Stimulated activated CD8-positive, alpha-beta memory T cell treated with anti-CD3 and anti-CD28 coated beads, Interleukin-2, amount 100 ng/mL, for 1 hour (primary cell): ENCODE measurements around the gene ZNF516.

Experiments used
- DNase-seq, 2 donors: peaks; one replicate each; pipeline ENCODE4 v3.0.0-alpha.2; 2020; ENCODE audit warnings: low read depth in 2 of 2

The ZNF516 gene

DNA sequence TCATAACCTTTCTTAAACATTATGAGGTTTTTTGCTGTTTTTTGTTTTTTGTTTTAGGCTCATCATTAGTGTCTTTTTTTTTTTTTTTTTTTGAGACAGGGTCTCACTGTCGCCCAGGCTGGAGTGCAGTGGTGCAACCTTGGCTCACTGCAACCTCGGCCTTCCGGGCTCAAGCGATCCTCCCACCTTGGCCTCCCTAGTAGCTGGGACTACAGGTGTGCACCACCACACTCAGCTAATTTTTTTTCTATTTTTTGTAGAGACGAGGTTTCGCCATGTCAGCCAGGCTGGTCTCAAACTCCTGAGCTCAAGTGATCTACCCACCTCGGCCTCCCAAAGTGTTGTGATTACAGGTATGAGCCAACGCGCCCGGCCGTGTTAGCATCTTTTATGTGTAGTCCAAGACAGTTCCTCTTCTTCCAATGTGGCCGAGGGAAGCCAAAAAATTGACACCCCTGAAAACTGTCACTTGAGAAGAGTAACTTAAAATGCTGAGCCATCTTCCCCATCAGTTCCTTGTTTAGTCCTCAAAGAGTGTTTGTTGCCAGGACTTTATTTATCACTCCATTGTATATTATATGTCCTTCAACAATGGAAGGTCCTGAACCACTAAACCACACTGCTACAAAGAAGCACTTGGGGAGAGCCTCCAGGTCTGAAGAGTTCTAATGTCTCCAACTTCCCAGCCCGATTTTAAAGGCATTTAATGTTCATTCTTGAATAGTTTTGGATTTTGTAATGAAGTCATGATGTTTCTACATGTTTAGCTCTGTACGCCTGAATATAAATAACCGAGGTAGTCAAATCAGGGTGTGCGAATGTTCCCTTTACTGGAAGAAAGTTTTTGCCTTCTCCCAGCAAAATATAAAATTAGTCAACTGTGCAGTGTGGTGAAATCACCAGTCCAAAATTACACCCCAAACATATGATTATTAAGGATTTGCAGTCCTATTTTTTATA lies 26.4 kb downstream of the ZNF516 start:
- DNase-seq = no peak

DNA sequence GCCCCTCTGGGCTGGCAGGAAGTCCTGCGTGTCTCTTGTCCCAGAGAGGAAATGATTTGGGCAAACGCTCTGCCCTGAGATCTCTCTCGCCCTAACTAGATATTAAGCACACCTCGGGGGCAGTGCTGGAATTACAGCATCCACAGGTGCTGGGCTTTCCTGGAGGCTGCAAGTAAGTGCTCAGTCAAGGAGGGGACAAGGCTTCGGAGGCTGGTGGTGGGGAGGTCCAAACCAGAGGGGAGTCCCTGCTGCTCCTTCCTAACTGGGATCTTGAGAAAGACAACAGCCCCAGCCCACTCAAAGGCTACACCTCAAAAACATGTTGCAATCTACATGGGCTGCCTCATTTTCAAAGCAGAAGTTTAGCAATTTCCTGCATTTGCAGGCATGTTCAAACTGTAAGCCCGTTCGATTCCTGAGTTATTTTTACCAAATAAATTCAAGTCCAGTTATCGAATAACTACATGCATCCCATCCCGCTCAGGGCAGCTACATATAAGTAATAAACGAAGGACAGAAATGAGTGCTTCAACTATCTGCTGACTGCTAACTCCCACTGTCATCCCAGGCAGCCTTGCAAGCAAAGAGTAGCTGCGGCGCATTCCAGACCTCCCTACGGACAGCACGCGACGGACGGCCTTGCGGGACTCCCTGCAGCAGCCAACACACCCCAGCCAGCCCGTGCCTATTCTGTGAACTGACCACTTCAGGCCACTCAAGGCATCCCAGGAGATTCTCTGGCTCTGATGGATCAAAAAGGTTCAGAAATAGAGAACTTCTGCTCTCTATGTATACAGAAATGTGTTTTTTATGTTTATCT lies 27.5 kb downstream of the ZNF516 start:
- DNase-seq = no peak

DNA sequence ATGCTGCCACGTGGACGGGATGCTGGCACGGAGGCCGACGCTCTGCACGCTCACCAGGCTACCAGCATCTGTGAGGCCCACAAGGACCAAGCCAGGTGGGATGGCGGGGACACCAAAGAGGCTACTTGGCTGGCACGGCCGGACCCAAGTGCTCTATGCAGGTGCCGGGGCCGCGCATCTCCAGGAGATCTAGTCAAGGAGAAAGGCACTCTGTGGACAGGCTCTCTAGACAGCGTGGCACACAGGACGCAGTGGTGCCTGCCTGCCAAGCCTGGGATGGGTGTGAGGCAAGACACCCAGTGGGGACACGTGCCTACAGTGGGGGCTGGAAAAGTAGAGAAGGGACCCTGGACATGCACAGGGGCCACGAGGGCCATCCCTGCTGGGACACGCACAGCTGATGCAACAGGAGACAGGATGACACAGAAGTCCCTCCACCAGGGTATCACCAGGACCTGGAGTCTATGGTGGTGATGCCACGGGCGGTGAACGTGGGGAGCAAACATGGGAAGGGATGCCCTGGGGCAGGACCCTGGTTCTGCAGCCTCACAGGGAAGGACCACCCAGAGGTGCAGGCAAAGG lies 28.5 kb downstream of the ZNF516 start:
- DNase-seq = no peak

DNA sequence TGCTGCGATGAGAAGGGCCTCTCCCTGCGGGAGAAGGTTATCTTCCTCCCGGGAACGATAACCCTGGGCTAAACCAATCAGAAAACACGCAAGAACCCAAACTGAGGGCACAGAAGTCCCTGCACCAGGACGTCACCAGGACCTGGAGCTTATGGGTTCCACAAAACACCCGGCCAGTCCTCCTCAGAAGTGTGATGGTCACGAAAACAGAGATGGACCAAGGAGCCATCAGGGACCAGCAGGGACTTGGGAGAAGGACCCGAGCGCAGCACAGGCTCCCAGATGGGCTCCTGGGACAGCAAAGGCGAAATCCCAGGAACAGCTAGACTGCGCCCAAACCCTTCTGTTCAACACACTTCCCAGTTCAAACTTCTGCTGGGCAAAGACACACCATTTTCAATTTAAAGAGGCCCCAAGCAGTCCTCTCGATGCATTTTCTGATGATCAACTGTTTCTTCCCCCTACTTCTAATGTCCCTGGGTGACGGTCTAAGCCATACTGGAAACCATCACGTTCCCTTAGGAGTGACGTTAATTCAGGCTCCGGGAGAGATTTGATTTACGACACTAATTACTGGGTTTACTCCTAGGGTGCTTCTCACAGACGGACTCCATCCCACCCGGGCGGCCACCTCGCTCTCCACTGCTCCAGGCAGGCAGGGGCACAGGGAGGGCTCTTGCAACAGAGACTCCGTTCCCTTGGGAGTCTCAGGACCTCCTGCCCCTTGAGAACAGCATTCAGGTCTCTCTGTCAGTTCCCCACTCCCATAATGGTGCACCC lies 29.2 kb downstream of the ZNF516 start:
- no peak for DNase-seq

DNA sequence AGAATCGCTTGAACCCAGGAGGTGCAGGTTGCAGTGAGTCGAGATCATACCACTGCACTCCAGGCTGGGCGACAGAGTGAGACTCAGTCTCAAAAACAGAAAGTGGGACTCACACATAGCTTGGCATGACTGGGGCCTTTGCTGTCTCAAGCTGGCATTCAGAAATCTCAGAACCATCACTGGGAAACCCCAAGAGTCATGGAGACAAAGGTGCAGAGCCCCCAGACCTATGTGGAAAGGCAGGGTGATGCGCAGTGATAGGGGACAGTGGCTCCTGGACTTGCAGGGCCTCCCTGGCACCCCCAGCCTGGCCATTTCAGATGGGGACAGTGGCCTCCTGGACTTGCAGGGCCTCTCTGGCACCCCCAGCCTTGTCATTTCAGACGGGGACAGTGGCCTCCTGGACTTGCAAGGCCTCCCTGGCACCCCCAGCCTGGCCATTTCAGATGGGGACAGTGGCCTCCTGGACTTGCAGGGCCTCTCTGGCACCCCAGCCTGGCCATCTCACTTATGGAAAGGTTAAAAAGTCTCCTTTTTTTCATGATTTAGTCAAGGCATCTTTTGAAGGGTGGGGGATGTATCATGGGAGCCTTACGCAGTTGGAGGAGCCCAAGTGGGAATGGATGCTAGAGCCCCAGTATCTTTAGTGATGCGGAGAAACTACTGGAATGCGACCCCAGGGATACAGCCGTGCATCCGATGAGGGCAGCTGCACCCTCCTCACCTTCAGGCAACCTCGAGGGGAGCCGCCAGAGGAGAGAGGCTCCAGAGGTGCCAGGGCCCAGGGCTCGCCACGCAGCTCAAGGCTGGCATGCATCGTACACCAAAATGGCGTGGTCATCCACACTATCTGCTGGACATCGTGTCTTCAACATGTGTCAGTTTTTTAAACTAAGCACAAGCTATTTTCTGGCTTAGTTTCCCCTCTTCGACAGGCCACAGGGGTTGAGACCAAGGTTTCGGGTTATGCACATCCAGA lies 30.5 kb downstream of the ZNF516 start:
- no peak for DNase-seq

DNA sequence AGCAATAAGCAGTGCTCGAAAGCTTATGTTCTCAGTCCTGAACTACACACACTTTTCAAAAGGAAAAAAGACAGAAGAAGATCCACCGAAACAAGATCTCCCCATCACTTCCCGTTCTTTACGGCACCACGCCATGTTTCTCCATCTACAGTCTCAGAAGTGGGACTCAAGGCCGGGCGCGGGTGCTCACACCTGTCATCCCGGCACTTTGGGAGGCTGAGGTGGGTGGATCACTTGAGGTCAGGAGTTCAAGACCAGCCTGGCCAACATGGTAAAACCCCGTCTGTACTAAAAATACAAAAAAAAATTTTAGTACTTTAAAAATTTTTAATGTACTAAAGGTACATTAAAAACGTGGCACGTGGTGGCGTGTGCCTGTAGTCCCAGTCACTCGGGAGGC lies 31.2 kb downstream of the ZNF516 start:
- no peak for DNase-seq

DNA sequence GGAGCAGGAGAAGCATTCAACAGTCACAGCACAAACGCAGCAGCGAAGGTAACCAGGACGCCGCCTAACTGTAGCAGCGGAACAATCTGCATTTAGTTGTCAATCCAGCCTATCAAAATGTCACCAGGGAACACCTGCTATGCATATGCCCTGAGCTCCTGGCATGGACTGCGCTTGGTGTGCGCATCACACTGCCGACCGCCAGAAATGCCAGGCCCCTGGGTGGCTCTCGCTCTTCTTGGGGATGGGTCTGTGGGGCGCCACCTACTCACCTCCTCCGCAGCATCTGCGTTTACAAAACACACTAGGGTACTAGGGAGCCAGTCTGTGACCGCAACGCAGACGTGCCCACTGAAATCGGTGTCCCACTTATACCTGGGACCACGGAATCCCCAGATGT lies 31.7 kb downstream of the ZNF516 start:
- no peak for DNase-seq

DNA sequence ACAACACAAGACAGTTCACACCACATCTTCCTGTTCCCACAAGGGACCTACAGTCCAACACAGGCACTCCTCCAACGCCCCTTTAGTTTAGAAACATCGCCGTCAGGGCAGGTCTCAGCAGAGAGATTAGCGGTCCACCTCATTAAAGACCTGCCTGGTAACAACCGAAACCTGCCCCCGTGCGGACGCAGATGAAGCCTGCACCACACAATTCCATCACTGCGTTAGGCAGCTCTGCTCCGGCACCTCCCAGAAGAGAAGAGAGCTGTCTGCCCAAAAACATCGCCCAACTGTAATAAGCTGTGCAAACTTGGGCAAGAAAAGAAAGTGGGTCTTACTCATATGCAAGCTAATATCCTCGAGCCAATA lies 32.7 kb downstream of the ZNF516 start:
- no peak for DNase-seq

DNA sequence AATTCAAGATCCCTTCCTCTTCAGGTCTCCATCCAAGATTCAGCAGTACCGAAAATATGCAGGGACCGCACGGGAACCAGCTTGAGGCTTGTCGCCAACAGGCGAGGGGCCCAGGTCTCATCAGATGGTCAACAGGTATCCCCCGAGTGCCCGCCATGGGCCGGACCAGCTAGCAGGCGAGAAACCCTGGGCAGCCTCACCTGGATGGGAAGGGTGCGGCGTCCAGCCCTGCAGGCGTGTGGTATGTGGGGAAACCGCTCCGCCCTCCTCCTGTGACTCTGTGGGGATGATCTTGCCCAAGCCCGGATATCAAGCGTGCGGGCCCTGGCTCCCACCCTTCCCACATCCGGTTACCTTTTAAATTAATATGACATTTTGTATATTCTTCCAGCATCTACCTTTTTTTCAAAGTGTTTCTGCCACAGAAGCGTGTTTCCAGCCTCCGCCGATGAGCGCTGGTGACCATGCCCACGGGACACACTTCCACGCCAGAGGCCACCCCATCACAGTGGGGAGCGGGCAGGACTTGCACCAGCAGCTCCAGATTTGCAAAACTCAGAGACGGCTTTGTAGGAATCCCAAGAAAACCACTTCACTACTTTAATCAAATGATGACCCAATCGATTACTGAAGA lies 33.2 kb downstream of the ZNF516 start:
- no peak for DNase-seq

DNA sequence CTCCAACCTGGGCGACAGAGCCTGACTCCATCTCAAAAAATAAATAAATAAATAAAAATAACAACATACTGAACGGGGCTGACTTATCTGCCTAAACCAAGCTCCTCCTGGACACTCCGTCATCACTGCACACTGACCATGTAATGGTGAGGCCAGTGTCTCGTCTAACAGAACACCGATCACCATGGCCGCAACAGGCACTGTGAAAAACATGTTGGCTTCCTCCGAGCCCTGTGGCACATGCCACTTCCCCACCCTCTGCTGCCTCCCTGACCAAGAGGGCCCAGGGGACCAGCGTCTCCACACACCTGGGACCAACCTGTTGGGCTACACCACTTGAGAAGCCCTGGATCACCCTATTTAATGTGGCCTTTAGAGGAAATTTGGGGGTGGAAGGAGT lies 33.9 kb downstream of the ZNF516 start:
- no peak for DNase-seq

DNA sequence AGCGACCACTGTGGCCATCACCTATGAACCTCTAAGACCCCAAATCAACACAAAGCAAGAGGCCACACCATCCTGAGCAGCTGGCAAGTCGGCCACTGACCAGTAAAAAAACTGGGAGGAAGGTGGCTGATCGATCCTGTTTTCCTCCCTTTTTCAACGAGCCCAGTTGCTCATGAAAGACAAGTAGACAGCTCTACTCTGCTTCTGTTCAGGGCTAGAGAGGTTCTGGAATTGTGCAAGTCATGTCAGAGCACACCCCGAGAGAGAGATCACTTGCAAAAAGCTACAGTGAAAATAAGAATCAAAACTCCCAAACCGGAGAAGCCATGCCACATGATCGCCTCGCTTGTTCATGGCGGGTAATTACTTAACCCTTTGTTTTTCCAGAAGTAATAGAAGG lies 34.6 kb downstream of the ZNF516 start:
- no peak for DNase-seq

DNA sequence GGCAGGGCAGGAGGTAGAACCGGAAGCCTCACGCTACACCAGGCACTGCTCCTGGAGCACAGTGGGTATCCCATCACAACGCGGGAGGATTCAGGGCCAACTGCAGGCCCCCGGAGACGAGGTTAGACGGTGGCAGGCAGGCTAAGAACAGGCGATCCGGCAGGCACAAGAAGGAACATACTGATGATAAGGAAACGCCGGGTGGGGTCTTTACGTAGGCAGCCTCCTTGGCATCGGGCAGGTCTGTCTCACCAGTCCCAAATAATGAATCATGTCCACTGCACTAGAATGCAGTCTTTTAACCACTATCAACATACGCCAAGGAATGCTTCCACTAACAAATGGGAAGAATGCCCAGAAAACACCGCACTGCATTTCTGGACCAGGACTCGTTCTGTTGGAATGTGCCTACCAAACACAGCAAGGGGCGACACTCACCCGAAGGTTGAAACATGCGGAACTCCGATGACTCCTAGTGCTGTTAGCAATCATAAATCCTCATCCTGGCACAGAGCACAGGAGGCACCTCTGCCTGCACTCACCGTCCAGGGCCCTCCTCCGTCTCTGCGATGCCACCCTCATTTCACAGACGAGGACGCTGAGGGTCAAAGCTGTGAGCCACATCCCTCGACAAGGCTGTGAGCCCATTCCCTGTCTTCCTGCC lies 35.2 kb downstream of the ZNF516 start:
- no peak for DNase-seq

DNA sequence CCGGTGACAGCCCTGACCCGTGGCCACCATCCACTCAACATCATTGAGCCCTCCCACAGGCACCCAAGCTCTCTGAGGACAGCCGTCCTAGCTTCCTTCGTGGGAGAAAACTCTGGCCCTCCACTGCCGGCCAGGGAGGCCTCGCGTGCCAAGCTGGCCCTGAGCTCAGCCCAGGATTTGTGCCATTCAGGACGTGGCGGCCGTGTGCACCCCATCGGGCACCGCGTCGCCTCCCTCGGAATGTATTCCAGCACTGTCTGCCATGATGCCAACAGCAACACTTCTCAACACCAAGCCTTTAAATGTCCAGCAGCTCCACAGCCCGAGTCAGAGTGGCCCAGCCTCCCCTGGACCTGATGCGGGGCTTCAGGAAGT lies 35.7 kb downstream of the ZNF516 start:
- DNase-seq = no peak

DNA sequence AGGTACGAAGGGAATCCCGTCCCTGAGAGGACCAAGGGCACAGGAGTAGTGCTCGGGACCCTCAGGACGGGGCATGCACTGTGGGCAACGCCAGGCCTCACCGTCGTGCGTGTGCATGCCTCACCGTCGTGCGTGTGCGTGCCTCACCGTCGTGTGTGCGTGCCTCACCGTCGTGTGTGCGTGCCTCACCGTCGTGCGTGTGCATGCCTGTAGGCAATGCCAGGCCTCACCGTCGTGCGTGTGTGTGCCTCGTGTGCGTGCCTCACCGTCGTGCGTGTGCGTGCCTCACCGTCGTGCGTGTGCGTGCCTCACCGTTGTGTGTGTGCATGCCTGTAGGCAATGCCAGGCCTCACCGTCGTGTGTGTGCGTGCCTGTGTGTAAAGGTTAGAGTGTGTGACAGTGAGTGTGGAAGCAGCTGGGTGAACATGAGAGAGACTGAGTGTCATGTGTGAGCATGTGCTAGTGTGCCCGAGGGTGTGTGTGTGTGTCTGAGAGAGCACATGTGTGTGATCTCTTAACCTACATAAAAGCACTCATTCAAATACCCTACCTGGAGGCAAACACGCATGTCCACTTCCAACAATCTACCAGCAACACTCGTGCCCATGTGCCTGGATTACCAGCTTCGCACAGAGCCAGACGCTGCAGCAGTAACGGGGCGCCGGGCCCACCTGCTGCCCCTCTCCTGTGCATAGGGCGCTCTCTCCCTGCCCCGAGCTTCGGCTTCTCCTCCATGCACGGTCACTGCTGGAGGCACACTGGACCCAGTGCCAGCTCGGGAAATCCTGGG lies 36.3 kb downstream of the ZNF516 start:
- DNase-seq = no peak

DNA sequence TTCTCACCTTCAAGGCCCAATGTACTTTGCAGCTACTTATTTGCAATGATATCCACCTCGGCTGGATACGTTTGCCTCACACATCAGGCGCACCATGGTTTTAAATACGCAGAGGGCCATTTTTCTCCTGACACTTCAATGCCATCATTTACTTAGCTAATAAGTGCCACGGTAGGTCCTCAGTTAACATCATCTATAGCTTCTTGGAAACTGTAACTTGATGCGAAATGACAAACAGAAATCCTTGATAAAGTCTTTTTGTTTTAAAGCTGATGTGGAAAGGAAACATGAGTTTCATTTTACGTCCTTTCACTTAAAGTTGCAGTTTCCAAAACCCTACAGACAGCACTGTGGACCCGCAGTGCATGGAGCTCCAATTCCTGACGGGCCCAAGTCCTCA lies 37.1 kb downstream of the ZNF516 start:
- no peak for DNase-seq

DNA sequence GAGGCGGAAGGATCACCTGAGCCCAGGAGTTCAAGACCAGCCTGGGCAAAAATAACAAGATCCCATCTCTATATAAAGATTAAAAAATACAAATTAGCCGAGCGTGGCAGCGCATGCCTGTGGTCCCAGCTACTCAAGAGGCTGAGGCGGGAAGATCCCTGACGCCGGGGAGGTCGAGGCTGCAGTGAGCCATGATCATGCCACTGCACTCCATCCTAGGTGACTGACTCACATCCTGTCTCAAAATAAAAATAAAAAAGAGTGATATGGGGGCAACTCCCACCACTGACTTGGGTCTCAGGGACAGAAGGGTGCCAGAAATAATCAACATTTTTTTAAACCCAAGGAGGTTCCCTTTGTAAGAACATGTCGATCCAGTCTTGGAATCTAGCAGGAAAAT lies 37.6 kb downstream of the ZNF516 start:
- DNase-seq = no peak

DNA sequence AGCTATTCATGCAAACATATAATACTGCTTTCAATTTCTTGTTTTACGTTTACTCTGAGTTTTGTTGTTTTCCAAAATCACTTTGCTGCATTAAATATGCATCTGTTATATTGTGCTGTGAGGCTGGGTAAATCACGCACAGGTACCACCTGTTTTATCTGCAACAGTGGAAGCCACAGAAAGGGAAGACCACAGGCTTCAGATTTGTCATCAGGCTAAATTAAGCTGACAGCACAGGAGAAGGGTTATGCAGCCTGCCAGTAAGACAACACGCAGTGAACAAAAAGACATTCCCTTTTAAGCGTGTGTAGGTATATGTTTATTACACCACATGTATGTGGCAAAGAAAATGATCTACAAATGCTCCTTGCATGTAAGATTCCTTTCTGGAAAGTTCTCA lies 38.2 kb downstream of the ZNF516 start:
- DNase-seq = no peak

DNA sequence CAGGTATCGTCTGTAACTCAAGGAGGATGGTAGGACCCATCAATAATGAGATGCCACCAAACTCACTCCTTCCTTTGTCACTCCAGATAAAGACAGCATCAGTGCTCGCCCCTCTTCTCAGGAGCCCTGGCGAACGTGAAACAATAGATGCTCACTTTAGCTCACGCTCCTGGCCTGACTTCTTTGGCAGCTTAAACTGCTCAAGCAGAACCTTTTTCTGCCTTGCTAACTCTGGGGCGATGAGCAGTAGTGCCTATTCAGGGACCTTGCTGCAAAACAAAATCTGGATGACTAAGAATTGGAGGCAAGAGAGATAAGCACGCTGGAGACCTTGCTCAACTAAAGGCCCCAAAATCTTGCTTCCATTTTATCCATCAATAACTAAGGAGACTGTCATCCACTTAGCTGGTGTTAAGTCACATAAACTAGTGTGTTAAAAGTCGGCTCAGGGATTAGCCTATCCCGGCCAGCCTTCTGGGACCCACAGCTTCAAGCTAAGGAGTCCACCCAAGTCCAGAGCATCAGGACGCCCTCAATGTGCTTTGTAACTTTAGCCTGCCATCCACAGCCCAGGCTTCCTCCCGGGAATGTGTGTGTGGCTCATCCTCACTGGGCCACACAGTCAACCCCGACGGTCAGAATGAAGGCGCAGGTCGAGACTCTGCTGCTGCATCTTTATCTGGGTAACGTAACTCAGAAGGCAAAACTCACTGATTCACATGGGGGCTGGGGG lies 38.9 kb downstream of the ZNF516 start:
- no peak for DNase-seq
